Stimulated activated CD4-positive, alpha-beta T cell treated with anti-CD3 and anti-CD28 coated beads, Interleukin-4, amount 100 ng/mL, for 48 hours (primary cell): ENCODE data around the gene SNAP91.
"Not testable (repeated sequence)": the region's sequence is repeated elsewhere in the genome, so short reads cannot be mapped to it uniquely, and the experiment has no call there.

Experiments used
- DNase-seq, 2 donors: peaks; one replicate each; pipeline ENCODE4 v3.0.0-alpha.2; 2020; ENCODE audit warnings: low read depth in 2 of 2

Gene SNAP91

DNA sequence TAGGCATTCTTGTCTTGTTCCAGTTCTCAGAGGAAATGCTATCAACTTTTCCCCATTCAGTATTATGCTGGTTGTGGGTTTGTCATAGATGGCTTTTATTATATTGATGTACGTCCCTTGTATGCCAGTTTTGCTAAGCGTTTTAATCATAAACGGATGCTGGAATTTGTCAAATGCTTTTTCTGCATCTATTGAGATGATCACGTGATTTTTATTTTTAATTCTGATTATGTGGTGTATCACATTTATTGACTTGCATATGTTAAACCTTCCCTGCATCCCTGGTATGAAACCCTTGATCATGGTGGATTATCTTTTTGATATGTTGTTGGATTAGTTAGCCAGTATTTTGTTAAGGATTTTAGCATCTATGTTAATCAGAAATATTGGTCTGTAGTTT, 79.0 kb downstream of the SNAP91 start:
- not testable (repeated sequence) for DNase-seq

DNA sequence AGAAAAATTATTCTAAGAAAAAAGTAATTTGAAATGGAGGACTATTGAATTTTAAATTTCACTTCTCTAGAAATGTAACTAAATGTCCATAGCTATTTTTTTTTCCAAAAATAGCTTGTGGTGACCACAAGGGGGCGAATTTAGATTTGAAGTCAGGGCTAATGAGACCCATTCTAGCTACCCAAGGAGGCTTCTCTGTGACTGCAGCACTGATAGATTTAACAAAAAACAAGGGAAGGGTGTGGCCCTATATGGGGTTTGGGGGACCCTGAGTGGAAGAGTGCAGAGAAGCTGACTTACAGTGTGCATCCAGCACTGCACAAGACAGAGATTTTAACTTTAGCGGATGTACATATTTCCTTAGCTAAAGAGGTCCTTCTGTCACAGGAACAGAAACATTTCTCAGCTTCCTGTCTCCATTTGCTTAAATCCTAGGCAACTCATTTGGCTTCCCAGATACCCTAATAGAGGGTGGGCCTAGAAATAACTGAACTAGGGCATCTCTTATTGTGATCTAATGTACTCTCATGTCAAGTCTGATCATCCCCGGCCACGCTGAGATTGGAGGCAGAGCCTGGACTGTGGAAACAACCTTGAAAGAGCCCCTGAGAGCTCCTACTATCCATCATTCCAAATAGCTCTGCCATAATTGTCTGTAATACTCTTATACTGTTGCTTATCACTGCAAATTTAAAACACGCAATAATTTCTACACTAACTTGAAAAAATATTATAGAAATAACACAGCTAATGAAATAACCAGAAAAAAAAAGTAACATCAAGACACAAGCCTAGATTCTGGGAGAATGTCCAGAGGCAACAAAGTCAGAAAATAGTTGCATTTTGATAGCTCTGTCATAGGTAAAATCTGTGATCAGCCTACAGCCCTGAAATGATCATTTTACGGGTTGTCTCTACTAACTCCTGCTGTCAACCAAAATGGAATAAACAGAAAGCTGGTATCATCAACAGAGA, 93.6 kb downstream of the SNAP91 start:
- no peak for DNase-seq

DNA sequence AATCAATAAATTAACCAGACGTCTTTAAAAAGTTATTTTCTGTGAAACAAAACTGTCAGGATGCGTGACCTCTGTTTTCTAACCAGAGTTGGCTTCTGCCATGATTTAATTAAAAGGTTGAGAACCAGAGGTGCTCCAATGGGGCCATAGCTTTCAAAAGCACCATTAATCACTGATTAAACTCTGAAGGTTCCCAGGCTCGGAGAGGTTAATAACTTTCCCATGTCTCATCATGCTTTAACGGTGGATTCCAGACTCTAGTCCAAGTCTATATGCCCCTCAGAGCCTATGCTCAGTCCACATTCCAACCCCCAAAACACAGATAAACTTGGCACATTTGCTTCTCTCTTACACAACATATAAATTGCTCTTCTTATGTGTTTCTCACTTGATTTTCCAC, 95.5 kb downstream of the SNAP91 start:
- no peak for DNase-seq

DNA sequence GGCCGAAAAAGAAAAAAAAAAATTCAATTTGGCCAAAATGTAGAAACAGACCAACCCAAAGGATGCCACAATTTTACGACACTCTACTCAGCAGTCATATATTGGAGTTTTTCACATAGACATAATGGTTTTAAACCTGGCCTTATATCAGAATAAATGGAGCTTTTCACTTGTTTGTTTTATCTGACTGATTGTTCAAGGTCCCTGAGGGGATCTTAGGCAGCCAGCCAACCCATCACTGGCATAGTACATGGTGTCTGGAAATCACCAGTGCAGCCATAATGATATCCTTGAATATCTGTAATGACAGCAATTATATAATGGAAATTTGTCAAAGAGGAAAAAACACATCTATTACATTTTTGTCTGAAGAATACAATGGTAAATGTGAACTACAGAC, 99.7 kb downstream of the SNAP91 start:
- DNase-seq: no peak

DNA sequence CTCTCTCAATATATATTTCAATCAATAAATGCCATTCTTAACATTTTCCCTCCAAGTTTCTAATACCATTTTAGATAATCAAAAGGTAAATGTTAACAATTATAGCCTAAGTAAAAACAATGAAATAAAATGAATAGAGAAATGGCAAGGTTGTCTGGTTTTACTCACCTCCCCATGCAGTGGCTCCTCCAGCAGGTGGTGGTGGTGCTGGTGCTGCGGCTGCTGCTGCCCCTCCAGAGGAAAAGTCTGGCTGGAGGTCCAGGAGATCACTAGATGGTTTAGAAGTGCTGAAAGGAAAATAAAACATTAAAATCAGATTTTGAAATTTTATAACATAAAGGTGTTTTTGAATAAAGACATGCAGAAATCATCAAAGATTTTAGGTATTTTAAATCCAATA, 103.4 kb downstream of the SNAP91 start:
- DNase-seq: no peak

DNA sequence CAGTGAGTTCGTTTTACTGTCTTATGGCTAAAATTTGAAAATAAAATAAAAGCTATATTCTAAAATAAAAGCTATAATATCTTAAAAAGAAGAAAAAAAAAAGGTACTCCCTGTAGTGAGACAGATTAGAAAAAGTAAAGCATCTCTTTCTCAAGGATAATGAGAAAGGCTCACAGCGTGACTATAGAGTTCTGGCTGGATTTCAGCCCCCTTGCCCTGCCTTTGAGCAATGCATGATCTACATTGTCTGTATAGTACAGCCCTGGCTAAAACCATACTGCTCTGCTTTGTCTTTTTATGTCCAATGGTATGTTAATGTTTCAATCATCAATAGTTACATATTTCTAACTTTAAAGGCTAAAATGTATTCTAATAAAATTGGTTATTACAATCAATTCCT, 105.3 kb downstream of the SNAP91 start:
- no peak for DNase-seq

DNA sequence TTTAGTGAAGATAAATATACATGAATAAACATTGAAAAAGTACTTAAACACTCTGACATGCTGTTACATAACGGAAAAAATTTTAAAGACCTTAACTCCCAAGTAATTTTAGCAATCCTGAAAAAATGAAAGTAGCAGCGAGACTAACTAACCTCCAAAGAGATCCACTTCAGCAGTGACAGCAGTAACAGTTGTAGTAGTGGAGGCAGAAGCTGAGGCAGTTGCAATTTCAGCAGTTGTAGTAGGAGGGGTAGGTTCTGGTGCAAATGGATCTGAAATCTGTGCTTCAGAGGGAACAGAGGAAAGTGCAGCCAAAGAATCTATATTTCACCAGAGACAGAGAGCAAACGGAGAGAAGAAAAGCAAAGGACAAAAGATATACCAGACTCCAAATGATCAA, 107.8 kb downstream of the SNAP91 start:
- no peak for DNase-seq

DNA sequence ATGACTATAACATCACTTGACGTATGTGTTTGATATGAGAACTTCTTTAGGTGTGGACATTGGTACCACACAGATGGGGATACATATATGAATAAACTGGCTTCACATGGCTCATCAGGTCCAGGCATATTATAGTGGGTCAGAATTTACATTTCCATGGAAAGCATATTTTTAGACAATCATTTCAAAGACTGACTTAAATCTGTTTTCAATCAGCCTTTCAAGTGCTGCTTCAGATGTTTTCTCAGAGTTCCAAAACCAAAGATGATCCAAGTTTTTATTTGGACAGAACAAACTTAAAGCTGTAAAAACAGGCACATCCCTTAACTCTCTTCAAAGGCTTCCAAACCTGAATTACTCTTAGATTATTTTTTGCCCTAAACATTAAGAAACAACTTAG, 108.4 kb downstream of the SNAP91 start:
- DNase-seq: no peak

DNA sequence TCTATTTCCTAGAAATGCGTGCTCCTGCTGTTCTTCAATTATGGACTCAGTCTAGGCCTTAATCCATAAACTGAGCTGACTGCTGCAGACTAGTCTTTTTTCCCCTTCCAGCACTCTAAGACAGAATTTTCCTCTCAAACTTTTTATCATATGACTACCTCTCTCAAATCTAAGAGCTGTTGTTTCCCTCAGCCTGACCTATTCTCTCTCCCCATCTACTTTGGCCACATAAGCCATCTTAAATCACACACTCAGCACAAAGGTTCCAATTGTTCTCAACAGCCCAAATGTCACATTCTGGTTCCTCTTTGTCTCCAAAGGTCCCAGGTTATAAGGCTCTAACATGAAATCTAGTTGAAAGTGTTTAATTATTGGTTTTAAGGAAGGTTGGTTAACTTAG, 111.4 kb downstream of the SNAP91 start:
- no peak for DNase-seq

DNA sequence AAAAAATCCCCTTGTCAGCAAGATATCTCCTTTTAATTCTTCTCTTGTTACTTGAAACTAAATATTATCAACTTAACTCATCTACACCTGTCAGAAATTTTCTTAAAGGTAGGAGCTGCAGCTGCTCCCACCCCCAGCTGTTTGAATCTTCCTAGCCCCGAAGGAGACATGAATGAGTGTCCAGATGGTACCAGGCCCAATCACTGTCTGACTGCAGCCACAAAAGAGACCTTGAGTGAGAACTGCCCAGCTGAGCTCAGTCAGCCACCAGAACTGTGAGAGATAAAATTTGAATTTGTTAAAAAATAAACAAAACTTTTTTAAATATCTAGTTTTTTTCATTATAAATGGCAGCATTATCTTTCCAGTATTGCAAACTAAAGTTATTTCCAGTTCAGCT, 111.8 kb downstream of the SNAP91 start:
- DNase-seq: no peak

DNA sequence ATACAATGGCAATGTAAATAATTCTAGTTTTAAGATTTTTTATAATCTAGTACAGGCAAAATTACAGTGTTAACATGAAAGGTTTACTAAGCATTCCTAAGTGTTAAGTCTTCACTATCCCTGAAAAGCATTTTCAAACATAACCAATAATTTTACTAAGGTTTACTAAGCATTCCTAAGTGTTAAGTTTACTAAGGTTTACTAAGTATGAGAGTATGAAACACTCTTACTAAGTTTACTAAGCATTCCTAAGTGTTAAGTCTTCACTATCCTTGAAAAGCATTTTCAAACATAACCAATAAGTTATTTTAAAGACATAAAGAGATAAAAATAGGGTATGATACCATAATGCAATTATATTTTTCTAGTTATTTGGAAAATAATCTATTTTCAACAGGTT, 114.0 kb downstream of the SNAP91 start:
- DNase-seq: no peak

DNA sequence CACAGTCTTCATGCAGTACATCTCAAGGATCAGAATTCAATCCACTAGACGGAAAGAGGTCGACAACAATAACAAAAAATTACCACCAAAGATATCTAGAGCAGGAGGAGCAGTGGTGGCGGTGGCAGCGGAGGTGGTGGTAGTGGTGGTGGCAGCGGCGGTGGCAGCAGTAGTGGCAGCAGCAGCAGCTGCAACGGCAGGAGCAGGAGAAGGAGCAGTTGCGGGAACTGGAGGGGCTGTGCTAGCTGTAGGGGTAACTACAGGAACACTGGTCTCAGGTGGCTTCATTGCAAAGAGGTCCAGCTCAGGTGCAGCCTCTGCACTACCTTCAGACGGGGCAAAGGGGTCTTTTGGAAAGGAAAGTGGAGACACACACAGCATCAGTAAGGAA, 115.5 kb downstream of the SNAP91 start:
- DNase-seq: no peak

DNA sequence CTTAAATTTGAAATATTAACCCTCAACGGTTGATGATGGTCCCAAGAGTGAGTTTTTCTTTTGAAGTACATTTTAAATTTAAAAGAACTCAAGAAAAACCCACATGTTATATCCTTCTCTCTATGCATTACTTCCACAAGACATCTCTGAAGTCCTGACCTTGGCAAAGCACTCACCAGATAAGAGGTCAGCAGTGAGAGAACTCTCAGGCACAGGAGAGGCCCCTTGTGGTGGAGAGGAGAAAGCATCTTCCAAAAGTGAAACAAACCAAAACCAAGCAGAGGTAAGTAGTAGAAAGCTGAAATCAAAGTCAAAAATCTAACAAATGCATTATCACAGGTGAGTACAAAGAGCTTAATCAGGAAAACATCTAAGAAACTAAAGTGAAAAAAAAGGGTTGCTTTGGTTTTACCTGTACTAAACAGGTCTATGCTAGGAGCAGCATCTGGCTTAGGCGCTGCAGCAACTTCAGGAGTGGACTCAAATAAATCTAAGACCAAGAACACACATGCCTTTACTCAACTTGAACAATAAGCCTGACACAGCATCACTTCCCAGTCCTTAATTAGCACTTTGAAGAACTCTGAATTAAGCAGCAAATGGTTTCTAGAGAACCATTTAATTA, 116.0 kb downstream of the SNAP91 start:
- DNase-seq: no peak

DNA sequence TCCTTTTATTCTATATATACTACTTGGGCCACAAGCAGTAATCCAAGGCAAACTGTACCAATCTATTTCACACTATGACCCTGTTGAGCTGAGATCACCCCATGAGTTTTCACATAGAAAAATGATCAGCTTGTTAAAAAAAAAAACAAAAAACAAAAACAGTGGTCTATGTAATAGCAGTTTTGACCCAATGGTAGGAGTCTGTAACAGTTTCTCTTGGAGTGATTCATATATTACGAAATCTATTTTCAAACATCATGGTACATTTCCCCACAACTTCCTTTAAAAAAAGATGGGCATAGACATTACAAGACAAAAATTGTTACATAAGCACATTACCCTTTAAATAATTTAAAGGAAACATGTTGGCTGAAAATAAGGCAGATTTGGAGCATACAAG, 118.5 kb downstream of the SNAP91 start:
- no peak for DNase-seq

DNA sequence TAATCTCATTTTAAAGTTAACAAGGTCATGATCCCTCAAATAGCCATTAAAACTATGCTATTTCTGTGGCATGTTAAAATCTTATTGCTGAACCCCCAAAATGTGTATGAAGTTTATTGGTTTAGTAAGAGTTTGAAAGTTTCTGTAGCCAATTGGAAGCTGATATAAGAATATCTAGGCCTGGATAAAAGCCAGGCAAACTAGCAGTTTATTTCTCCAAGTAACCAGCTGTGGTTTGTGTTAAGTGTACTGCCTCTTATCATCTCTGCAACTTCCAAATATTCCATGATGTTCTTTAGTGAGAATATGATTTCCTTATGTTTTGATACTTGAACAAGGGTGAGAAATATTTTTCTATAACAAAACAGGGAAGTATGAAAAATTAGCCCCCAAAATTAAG, 119.8 kb downstream of the SNAP91 start:
- no peak for DNase-seq

DNA sequence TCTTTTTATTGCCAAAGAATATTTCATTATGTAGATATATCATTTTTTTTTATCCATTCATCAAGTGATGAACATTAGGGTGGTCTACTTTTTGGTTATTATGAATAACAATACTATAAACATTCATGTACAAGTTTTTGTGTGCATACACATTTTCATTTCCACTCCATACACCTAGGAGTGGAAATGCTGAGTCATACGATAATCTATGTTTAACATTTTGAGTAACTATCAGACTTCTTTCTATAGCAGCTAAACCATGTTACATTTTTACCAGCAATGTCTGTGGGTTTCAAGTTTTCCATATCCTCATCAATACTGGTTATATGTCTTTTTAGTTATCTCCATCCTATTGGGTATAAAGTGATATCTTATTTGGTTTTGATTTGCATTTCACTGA, 130.8 kb downstream of the SNAP91 start:
- DNase-seq: no peak

DNA sequence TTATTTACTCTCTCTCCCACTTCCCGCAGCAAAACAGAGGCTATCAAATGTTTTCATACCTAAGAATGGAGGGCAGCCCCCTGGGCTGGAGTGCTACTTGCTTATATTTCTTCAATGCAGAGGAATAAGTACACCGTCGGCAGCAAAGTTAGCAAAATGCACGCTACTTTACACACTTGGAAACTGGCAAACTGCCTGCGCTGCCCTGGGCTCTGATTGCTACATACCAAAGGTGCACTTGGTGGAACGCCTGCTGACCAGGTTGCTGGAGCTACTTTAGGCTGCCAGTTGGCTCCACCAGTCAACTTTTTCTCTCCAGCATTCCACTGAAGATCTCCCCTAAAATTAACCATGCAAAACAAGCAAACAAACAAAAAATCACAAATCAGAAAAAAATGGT, 134.1 kb downstream of the SNAP91 start:
- no peak for DNase-seq

DNA sequence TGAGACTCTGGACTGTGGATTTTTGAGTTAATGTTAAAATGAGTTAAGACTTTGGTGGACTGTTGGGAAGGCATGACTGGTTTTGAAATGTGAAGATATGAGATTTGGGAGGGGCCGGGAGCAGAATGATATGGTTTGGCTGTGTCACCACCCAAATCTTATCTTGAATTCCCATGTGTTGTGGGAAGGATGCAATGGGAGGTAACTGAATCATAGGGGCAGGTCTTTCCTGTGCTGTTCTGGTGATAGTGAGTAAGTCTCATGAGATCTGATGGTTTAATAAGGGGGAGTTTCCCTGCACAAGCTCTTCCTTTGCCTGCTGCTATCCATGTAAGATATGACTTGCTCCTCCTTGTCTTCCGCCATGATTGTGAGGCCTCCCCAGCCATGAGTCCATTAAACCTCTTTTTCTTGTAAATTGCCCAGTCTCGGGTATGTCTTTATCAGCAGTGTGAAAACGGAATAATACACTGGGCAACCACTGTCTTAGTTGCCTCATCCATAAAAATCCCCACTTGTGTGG, 137.2 kb downstream of the SNAP91 start:
- not testable (repeated sequence) for DNase-seq

DNA sequence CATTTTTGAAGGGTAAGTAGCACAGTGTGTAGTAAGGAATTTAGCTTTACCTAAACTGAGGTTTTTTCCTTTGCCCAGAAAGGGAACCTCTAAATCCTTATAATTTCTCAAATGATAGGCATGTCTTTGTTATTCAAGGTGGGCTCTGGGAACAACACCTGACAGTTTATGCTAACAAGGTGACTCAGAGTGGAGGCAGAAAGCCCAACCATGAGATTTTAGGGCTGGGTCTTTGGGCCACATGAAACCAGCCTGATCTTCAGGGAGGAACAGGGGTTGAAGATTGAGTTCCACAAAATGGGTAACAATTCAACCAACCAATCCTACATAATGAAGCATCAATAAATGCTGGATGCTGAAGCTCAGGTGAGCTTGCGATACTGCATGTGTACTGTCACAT, 149.9 kb downstream of the SNAP91 start:
- no peak for DNase-seq

DNA sequence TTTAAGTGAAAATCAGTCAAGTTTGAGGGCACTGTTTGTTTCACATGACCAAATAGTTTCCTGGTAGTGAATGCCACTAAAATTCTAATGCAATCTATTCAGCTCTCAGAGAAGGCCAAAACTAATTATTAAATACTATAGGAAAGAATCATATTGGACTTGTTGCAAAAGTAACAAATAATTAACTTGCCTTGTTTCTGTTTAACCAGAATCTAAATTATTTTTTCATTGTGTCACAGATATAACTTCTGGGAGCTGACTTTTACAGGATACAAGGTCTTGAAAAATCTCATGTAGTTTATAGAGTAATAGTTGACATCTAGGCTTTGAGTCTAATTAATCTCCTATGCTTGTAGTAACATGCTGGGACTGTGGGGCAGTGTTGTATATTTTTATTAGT, 152.0 kb downstream of the SNAP91 start:
- no peak for DNase-seq

DNA sequence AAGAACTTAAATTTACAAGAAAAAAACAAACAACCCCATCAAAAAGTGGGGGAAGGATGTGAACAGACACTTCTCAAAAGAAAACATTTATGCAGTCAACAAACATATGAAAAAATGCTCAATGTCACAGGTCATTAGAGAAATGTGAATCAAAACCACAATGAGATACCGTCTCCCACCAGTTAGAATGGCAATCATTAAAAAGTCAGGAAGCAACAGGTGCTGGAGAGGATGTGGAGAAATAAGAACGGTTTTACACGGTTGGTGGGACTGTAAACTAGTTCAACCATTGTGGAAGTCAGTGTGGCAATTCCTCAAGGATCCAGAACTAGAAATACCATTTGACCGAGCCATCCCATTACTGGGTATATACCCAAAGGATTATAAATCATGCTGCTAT, 157.2 kb downstream of the SNAP91 start:
- not testable (repeated sequence) for DNase-seq

DNA sequence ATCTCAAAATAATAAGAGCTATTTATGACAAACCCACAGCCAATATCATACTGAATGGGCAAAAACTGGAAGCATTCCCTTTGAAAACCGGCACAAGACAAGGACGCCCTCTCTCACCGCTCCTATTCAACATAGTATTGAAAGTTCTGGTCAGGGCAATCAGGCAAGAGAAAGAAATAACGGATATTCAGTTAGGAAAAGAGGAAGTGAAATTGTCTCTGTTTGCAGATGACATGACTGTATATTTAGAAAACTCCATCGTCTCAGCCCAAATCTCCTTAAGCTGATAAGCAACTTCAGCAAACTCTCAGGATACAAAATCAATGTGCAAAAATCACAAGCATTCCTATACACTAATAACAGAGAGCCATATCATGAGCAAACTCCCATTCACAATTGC, 158.4 kb downstream of the SNAP91 start:
- DNase-seq: not testable (repeated sequence)

DNA sequence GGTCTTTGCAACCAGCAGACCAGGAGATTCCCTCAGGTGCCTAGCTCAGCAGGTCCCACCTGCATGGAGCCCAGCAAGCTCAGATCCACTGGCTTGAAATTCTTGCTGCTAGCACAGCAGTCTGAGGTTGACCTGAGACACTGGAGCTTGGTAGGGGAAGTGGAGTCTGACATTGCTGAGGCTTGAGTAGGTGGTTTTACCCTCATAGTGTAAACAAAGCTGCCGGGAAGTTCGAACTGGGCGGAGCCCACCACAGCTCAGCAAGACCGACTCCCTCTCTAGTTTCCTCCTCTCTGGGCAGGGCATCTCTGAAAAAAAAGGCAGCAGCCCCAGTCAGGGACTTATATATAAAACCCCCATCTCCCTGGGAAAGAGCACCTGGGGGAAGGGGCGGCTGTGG, 162.3 kb downstream of the SNAP91 start:
- no peak for DNase-seq
